Natural killer cell (primary cell): ENCODE data around the gene S100A3. TPM values are rescaled to one million over a fixed set of nuclear protein-coding genes. Genes with fewer than 3 reads are reported as not detected.

Experiments used
- ATAC-seq, 3 donors: fragments of 150-1000 bp in 2 of 3; fragments of 200-7000 bp in 1 of 3; cut with Tn5 transposase; 1 replicate in 1 of 3; 2 replicates in 2 of 3; pipeline ENCODE4 v1.10.0; 2021; ENCODE audit warnings: mild to moderate bottlenecking in 2 of 3, moderate library complexity in 2 of 3
- DNase-seq, 2 donors: peaks; one replicate each; pipeline versions ENCODE4 v3.0.0 to v3.0.0-alpha.2; 2013 to 2021; ENCODE audit warnings: mixed read lengths in 1 of 2
- H3K27ac ChIP-seq: one replicate; pipeline ENCODE4 v1.5.1; 2013; ENCODE audit warnings: mild to moderate bottlenecking, low read length
- H3K27me3 ChIP-seq: one replicate; pipeline ENCODE4 v1.6.1; 2013; ENCODE audit warnings: low read length; ENCODE audit not compliant: control insufficient read depth, insufficient read depth
- H3K36me3 ChIP-seq: one replicate; pipeline ENCODE4 v1.6.1; 2013; ENCODE audit warnings: low read length; ENCODE audit not compliant: control insufficient read depth, insufficient read depth
- H3K4me1 ChIP-seq: one replicate; pipeline ENCODE4 v1.6.1; 2013; ENCODE audit warnings: low read length; ENCODE audit not compliant: control insufficient read depth, insufficient read depth
- H3K4me3 ChIP-seq: one replicate; pipeline ENCODE4 v1.5.1; 2013; ENCODE audit warnings: low read length
- H3K9me3 ChIP-seq: one replicate; pipeline ENCODE4 v1.6.1; 2013; ENCODE audit warnings: low read length; ENCODE audit not compliant: control insufficient read depth, insufficient read depth
- H3K27ac Mint-ChIP-seq, 2 donors: one replicate each; pipeline ENCODE4 v1.8.0; 2022; ENCODE audit warnings: mild to moderate bottlenecking in 2 of 2, mixed read lengths in 2 of 2, moderate library complexity in 1 of 2
- H3K27me3 Mint-ChIP-seq, 2 donors: one replicate each; pipeline ENCODE4 v1.8.0; 2022; ENCODE audit warnings: low read depth in 2 of 2, mixed read lengths in 2 of 2
- H3K36me3 Mint-ChIP-seq: one replicate; pipeline ENCODE4 v1.8.0; 2022; ENCODE audit warnings: mixed read lengths
- H3K4me1 Mint-ChIP-seq, 2 donors: one replicate each; pipeline ENCODE4 v1.8.0; 2022; ENCODE audit warnings: mixed read lengths in 2 of 2
- H3K4me3 Mint-ChIP-seq: one replicate; pipeline ENCODE4 v1.8.0; 2022; ENCODE audit warnings: mild to moderate bottlenecking, moderate library complexity, mixed read lengths
- H3K9me3 Mint-ChIP-seq, 2 donors: one replicate each; pipeline ENCODE4 v1.8.0; 2022; ENCODE audit warnings: mixed read lengths in 2 of 2
- CTCF ChIP-seq: fragments of 200-600 bp; IDR thresholded peaks from one replicate; pipeline ENCODE4 v1.8.0; 2022; ENCODE audit warnings: antibody characterized with exemption
- WGBS: methylation state at CpG from one replicate; pipeline ENCODE4 v1.1.7; 2013; ENCODE audit warnings: missing lambda C conversion rate; ENCODE audit not compliant: insufficient coverage; 5-methylcytosine and 5-hydroxymethylcytosine counted together
- intact Hi-C: fragments of 100-400 bp; cut with micrococcal nuclease; formaldehyde crosslinking; loops from one replicate; pipeline ENCODE4 v1.14.2; 2022
- total RNA-seq, 4 donors: library from RNA; stranded (reverse); fragments of 120-200 nt in 1 of 4; gene quantifications; one replicate each; pipeline versions ENCODE4 v1.2.3 to v1.2.4, GENCODE V29; 2013 to 2022

S100A3 gene
- total RNA-seq, 3 donors from 2014 or later (not counting 1 experiment from before 2014, with no cell fraction given): not detected

- peaks cover 0 to 9% of the 10 kb centered on the region in 2 donors for H3K4me1 Mint-ChIP-seq
- 90% methylated on average over 3 of the region's 3 CpGs for WGBS
- no peaks in the 10 kb centered on the region for H3K9me3 ChIP-seq
- peaks cover 4% of the 10 kb centered on the region for H3K4me1 ChIP-seq
- H3K27me3 Mint-ChIP-seq: no peaks in the 10 kb centered on the region
- no peaks in the 10 kb centered on the region for H3K27me3 ChIP-seq
- H3K27ac Mint-ChIP-seq: no peak overlapping the region
- intact Hi-C loops: no loop called here
- no peak for TF ChIP-seq CTCF
- H3K4me3 Mint-ChIP-seq: no peak overlapping the region
- no peaks in the 10 kb centered on the region for H3K36me3 Mint-ChIP-seq
- H3K27ac ChIP-seq: no peak overlapping the region
- H3K4me3 ChIP-seq: no peak overlapping the region
- no peaks in the 10 kb centered on the region for H3K36me3 ChIP-seq
- ATAC-seq (no peak), DNase-seq (no peak)
- no peaks in the 10 kb centered on the region for H3K9me3 Mint-ChIP-seq
Observed at GRCh38 chr1:153519242-153519641, 29.8 kb downstream of the S100A3 start.

GRCh38 chr1:153515504-153516394 lies 33.3 kb downstream of the S100A3 start:
- no peak overlapping the region for H3K27ac Mint-ChIP-seq
- no peaks in the 10 kb centered on the region for H3K9me3 Mint-ChIP-seq
- no peaks in the 10 kb centered on the region for H3K36me3 Mint-ChIP-seq
- no peaks in the 10 kb centered on the region for H3K27me3 ChIP-seq
- no peak overlapping the region for H3K27ac ChIP-seq
- H3K4me3 ChIP-seq: no peak overlapping the region
- intact Hi-C loops: no loop called here
- 54% methylated on average over 8 of the region's 8 CpGs for WGBS
- DNase-seq (no peak), ATAC-seq (peak in 1 of 3 donors; percentile 32)
- no peak overlapping the region for H3K4me3 Mint-ChIP-seq
- no peaks in the 10 kb centered on the region for H3K36me3 ChIP-seq
- H3K27me3 Mint-ChIP-seq: no peaks in the 10 kb centered on the region
- peaks cover 7% of the 10 kb centered on the region for H3K4me1 ChIP-seq
- H3K4me1 Mint-ChIP-seq: peaks cover 0 to 8% of the 10 kb centered on the region in 2 donors
- no peaks in the 10 kb centered on the region for H3K9me3 ChIP-seq
- no peak for TF ChIP-seq CTCF

GRCh38 chr1:153513666-153514065 lies 35.4 kb downstream of the S100A3 start:
- no peaks in the 10 kb centered on the region for H3K9me3 Mint-ChIP-seq
- Histone ChIP-seq H3K4me3 (no peak overlapping the region), H3K36me3 (no peaks in the 10 kb centered on the region), H3K9me3 (no peaks in the 10 kb centered on the region), H3K27ac (no peak overlapping the region), H3K4me1 (peaks cover 7% of the 10 kb centered on the region), H3K27me3 (no peaks in the 10 kb centered on the region)
- WGBS: 92% methylated on average over 7 of the region's 7 CpGs
- ATAC-seq: no peak
- no peak overlapping the region for H3K4me3 Mint-ChIP-seq
- DNase-seq: no peak
- peaks cover 0 to 10% of the 10 kb centered on the region in 2 donors for H3K4me1 Mint-ChIP-seq
- TF ChIP-seq CTCF: no peak
- intact Hi-C loops: loop anchor here (5.0 kb wide), 1 partner anchor 474 kb away; the partner anchor contains the start of gene RAB13
- H3K36me3 Mint-ChIP-seq: no peaks in the 10 kb centered on the region
- H3K27ac Mint-ChIP-seq: no peak overlapping the region
- no peaks in the 10 kb centered on the region for H3K27me3 Mint-ChIP-seq
